Tibial nerve (tissue), 4 donors: Measurements from ENCODE around the gene PPP1R1B.

Experiments
- EP300 ChIP-seq, 2 donors: sonication (generic); formaldehyde crosslinking; IDR thresholded peaks; one replicate each; pipeline ENCODE4 v1.6.1; 2017; ENCODE audit warnings: antibody characterized with exemption in 2 of 2, mild to moderate bottlenecking in 1 of 2
- POLR2A ChIP-seq, 2 donors: fragments of 450-650 bp; IDR thresholded peaks; one replicate each; pipeline ENCODE4 v1.6.1; 2017; ENCODE audit warnings: antibody characterized with exemption in 2 of 2, mild to moderate bottlenecking in 2 of 2, moderate library complexity in 2 of 2
- TF ChIP-seq, protein P1 (sequence below), 5 experiments: fragments of 200-600 bp in 3 of 5; fragments of 450-650 bp in 2 of 5; sonication (generic) in 3 of 5; IDR thresholded peaks; one replicate each; pipeline ENCODE4 v1.5.1; 2016 to 2019; ENCODE audit warnings: antibody characterized with exemption in 5 of 5, mild to moderate bottlenecking in 3 of 5, moderate library complexity in 2 of 5

- no peak for TF ChIP-seq POLR2A (IDR thresholded peaks at IDR 0.05)
- TF ChIP-seq, protein P1, sequence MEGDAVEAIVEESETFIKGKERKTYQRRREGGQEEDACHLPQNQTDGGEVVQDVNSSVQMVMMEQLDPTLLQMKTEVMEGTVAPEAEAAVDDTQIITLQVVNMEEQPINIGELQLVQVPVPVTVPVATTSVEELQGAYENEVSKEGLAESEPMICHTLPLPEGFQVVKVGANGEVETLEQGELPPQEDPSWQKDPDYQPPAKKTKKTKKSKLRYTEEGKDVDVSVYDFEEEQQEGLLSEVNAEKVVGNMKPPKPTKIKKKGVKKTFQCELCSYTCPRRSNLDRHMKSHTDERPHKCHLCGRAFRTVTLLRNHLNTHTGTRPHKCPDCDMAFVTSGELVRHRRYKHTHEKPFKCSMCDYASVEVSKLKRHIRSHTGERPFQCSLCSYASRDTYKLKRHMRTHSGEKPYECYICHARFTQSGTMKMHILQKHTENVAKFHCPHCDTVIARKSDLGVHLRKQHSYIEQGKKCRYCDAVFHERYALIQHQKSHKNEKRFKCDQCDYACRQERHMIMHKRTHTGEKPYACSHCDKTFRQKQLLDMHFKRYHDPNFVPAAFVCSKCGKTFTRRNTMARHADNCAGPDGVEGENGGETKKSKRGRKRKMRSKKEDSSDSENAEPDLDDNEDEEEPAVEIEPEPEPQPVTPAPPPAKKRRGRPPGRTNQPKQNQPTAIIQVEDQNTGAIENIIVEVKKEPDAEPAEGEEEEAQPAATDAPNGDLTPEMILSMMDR (IDR thresholded peaks at IDR 0.05): no peak
- no peak for TF ChIP-seq EP300 (IDR thresholded peaks at IDR 0.05)
These were observed 45.0 kb upstream of the PPP1R1B start for GRCh38 chr17:39581759-39582085.
